ENCODE measurements around the gene ITGA1. TPM values are rescaled to one million over a fixed set of nuclear protein-coding genes. Genes with fewer than 3 reads are reported as not detected.

ITGA1 gene
- total RNA-seq, 1 experiment from 2014 or later, result 20.2 TPM

DNA sequence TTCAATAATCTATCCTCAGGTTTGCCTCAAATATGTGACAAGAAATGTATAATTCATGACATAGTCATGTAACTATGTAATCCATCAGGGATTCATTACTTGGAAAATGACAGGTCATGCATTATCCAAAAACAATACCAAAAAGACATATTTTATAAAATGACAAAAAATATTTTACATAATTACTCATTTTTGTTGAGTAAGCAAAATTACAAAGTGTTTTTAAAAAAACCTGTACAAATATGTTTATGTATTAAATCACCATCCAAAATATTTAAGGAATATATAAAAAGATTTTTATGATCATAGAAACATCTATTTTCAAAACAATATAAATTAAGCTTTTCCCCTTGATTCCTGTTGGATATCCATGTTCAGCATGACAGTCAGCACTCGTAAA, 164.8 kb downstream of the ITGA1 start:
- Mint-ChIP-seq H3K27ac (ENCODE audit: unreplicated experiment) (no peak overlapping the region), H3K9me3 (ENCODE audit: low read depth, unreplicated experiment) (no peaks in the 10 kb centered on the region), H3K4me3 (ENCODE audit: low read depth, unreplicated experiment) (no peak overlapping the region), H3K4me1 (ENCODE audit: low read depth, unreplicated experiment) (peaks cover 26% of the 10 kb centered on the region), H3K27me3 (ENCODE audit: unreplicated experiment) (no peaks in the 10 kb centered on the region), H3K36me3 (ENCODE audit: insufficient read depth, unreplicated experiment) (no peaks in the 10 kb centered on the region)
- intact Hi-C loops (cut with micrococcal nuclease; ENCODE audit: unreplicated experiment), result no loop called here
- TF ChIP-seq, protein P1, sequence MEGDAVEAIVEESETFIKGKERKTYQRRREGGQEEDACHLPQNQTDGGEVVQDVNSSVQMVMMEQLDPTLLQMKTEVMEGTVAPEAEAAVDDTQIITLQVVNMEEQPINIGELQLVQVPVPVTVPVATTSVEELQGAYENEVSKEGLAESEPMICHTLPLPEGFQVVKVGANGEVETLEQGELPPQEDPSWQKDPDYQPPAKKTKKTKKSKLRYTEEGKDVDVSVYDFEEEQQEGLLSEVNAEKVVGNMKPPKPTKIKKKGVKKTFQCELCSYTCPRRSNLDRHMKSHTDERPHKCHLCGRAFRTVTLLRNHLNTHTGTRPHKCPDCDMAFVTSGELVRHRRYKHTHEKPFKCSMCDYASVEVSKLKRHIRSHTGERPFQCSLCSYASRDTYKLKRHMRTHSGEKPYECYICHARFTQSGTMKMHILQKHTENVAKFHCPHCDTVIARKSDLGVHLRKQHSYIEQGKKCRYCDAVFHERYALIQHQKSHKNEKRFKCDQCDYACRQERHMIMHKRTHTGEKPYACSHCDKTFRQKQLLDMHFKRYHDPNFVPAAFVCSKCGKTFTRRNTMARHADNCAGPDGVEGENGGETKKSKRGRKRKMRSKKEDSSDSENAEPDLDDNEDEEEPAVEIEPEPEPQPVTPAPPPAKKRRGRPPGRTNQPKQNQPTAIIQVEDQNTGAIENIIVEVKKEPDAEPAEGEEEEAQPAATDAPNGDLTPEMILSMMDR (IDR thresholded peaks at IDR 0.05; ENCODE audit: unreplicated experiment), result no peak
- CTCF ChIA-PET, result no interaction called here
- DNase-seq, result no peak
- no TSS peak for BruUV-seq (replicated peaks)

DNA sequence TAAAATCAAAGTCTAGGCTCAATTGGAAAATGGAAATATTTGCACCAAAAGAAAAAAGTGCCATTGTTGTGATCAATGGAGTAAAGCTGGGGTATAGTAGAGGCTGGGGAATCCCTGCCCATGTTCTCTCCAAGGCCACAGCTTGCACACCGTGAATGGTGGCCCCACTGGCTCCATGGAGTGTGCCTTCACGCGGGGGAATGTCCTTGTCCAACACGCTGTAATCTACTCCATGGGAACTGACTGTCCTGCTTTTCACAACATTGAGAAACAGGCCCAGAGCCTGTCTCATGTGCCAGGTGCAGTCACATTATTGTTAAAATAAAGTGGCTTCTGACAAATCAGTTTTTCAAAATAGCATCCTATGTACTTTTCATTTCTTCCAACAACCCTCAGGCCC, 168.3 kb downstream of the ITGA1 start:
- no peaks in the 10 kb centered on the region for H3K36me3 Mint-ChIP-seq (ENCODE audit: insufficient read depth, unreplicated experiment)
- intact Hi-C loops (cut with micrococcal nuclease; ENCODE audit: unreplicated experiment), result no loop called here
- CTCF ChIA-PET, result no interaction called here
- no TSS peak for BruUV-seq (replicated peaks)
- H3K4me3 Mint-ChIP-seq (ENCODE audit: low read depth, unreplicated experiment), result no peak overlapping the region
- no peak for DNase-seq
- no peaks in the 10 kb centered on the region for H3K27me3 Mint-ChIP-seq (ENCODE audit: unreplicated experiment)
- TF ChIP-seq, protein P1 (IDR thresholded peaks at IDR 0.05; ENCODE audit: unreplicated experiment), result no peak
- H3K27ac Mint-ChIP-seq (ENCODE audit: unreplicated experiment), result peak overlapping the region; percentile 36
- H3K4me1 Mint-ChIP-seq (ENCODE audit: low read depth, unreplicated experiment), result peaks cover 23% of the 10 kb centered on the region
- no peaks in the 10 kb centered on the region for H3K9me3 Mint-ChIP-seq (ENCODE audit: low read depth, unreplicated experiment)

DNA sequence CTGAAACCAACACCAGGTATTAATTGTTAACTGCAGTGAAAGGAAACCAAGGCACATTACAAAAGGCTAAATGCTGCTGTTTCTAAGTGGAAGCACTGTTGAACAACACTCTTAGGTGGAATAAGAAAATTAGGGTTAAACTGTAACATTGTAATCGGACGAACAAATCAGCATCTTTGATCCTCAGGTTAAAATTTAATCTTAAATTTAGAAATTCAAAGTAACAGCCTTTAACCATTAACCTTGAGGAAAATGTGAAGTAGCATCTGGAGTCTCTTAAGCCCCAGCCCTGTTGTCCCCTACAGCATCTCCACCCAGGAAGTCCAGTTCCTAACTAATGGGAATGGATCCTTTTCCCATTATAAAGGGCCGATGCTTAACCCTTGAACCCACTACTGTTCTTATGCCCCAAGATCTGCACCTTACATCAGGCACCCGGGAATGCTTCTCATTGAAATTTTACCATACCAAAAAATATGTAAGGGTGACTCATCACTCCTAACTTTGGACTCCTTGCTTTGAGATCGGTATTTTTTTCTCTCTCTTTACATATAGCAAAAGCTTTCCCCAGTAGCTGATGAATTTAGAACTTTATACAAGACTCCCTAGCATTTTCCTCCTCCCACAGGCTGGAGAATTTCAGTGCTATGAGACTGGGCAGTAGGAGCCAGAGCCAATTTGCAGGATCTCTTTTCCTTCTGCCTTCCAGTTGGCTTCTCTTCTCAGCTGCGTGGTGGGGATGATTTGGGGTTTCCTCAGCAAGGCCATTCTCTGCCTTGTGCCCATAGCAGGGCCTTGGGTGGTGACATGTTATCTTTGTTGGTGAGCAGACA, 169.4 kb downstream of the ITGA1 start:
- H3K9me3 Mint-ChIP-seq (ENCODE audit: low read depth, unreplicated experiment), result no peaks in the 10 kb centered on the region
- intact Hi-C loops (cut with micrococcal nuclease; ENCODE audit: unreplicated experiment), result no loop called here
- peak overlapping the region; percentile 36 for H3K27ac Mint-ChIP-seq (ENCODE audit: unreplicated experiment)
- CTCF ChIA-PET, result interaction anchor here (0.6 kb wide), 1 partner anchor 28 kb away, joined by 7 read pairs; no protein-coding TSS in a partner anchor
- H3K4me3 Mint-ChIP-seq (ENCODE audit: low read depth, unreplicated experiment), result peak overlapping the region; percentile 14
- TF ChIP-seq, protein P1 (IDR thresholded peaks at IDR 0.05; ENCODE audit: unreplicated experiment), result no peak
- BruUV-seq (replicated peaks), result no TSS peak
- H3K4me1 Mint-ChIP-seq (ENCODE audit: low read depth, unreplicated experiment), result peaks cover 23% of the 10 kb centered on the region
- no peaks in the 10 kb centered on the region for H3K27me3 Mint-ChIP-seq (ENCODE audit: unreplicated experiment)
- H3K36me3 Mint-ChIP-seq (ENCODE audit: insufficient read depth, unreplicated experiment), result no peaks in the 10 kb centered on the region
- DNase-seq, result no peak

DNA sequence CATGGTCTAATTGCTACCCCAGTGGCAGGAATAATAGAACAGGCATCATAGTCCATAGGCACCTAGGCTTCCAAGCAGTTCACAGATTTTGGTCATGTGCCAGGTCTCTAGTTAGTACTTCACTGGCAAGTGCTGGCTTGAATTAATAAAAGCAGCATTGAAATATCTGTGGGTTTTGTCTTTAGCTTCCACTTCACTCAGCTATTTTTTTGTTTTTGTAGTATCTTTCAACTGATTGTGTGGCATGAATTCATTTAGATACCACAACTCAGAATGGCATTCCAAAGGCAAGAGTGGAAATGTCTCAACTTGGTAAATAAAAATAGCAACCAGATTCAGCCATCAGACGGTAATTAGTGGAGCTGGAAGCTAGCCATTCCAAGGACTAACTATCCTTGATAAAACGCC, 173.6 kb downstream of the ITGA1 start:
- TF ChIP-seq, protein P1 (IDR thresholded peaks at IDR 0.05; ENCODE audit: unreplicated experiment), result no peak
- Mint-ChIP-seq H3K27me3 (ENCODE audit: unreplicated experiment) (no peaks in the 10 kb centered on the region), H3K4me1 (ENCODE audit: low read depth, unreplicated experiment) (peaks cover 33% of the 10 kb centered on the region), H3K4me3 (ENCODE audit: low read depth, unreplicated experiment) (no peak overlapping the region), H3K27ac (ENCODE audit: unreplicated experiment) (no peak overlapping the region), H3K36me3 (ENCODE audit: insufficient read depth, unreplicated experiment) (no peaks in the 10 kb centered on the region), H3K9me3 (ENCODE audit: low read depth, unreplicated experiment) (no peaks in the 10 kb centered on the region)
- intact Hi-C loops (cut with micrococcal nuclease; ENCODE audit: unreplicated experiment), result no loop called here
- no TSS peak for BruUV-seq (replicated peaks)
- no peak for DNase-seq
- CTCF ChIA-PET, result interaction anchor here (1.6 kb wide), 1 partner anchor 12 kb away, joined by 3 read pairs; no protein-coding TSS in a partner anchor

Measured in Calu3 (cell line).